ENCODE measurements around the gene CPT2.

Gene CPT2

GRCh38 chr1:53260631-53261247 lies 64.1 kb downstream of the CPT2 start:
- TF ChIP-seq ZBTB7A (IDR thresholded peaks at IDR 0.05; ENCODE audit: low read depth) (no peak), TAF1 (IDR thresholded peaks at IDR 0.05; ENCODE audit: low read depth) (no peak), RAD21 (IDR thresholded peaks at IDR 0.05; ENCODE audit: low read depth) (no peak), FOXM1 (IDR thresholded peaks at IDR 0.05; ENCODE audit: borderline replicate concordance, low read depth) (no peak), CREB1 (IDR thresholded peaks at IDR 0.05; ENCODE audit: low read depth) (no peak), EP300 (IDR thresholded peaks at IDR 0.05; ENCODE audit: borderline replicate concordance) (no peak), TEAD4 (IDR thresholded peaks at IDR 0.05) (no peak), CEBPB (IDR thresholded peaks at IDR 0.05) (no peak), YY1 (IDR thresholded peaks at IDR 0.05; ENCODE audit: low read depth) (no peak)
- TF ChIP-seq, protein P1, sequence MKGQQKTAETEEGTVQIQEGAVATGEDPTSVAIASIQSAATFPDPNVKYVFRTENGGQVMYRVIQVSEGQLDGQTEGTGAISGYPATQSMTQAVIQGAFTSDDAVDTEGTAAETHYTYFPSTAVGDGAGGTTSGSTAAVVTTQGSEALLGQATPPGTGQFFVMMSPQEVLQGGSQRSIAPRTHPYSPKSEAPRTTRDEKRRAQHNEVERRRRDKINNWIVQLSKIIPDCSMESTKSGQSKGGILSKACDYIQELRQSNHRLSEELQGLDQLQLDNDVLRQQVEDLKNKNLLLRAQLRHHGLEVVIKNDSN (IDR thresholded peaks at IDR 0.05) = no peak

DNA sequence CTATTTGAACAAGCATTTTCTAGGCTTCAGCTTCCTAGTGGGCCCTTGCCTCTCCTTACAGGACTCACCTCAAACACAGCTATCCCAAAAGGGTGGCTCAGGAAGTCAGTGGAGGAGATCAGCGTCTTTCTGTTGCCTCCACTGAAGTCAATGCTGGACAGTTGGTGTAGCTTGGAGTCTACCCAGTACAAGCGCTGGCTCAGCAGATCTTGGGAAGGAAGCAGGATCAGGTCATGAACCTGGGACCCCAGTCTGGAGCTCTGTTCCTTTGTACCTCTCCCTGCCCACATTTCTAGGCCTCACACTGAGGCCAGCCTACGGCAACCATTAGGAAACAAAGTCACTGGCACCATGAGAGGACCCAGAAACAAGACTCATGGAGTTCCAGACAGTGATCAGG lies 65.4 kb downstream of the CPT2 start:
- TF ChIP-seq EP300 (IDR thresholded peaks at IDR 0.05; ENCODE audit: borderline replicate concordance) (no peak), TCF12 (IDR thresholded peaks at IDR 0.05; ENCODE audit: low read depth) (no peak), TAF1 (IDR thresholded peaks at IDR 0.05; ENCODE audit: low read depth) (no peak), RAD21 (IDR thresholded peaks at IDR 0.05; ENCODE audit: low read depth) (no peak), REST (IDR thresholded peaks at IDR 0.05; ENCODE audit: low read depth) (no peak), NFIC (IDR thresholded peaks at IDR 0.05) (no peak), FOXM1 (IDR thresholded peaks at IDR 0.05; ENCODE audit: borderline replicate concordance, low read depth) (no peak), YY1 (IDR thresholded peaks at IDR 0.05; ENCODE audit: low read depth) (no peak), CEBPB (IDR thresholded peaks at IDR 0.05) (no peak), TEAD4 (IDR thresholded peaks at IDR 0.05) (no peak), CREB1 (IDR thresholded peaks at IDR 0.05; ENCODE audit: low read depth) (no peak), MAX (IDR thresholded peaks at IDR 0.05) (no peak), ZBTB7A (IDR thresholded peaks at IDR 0.05; ENCODE audit: low read depth) (no peak), EGR1 (IDR thresholded peaks at IDR 0.05) (no peak)
- TF ChIP-seq, protein P1 (IDR thresholded peaks at IDR 0.05) = no peak
